GM06990 (cell line): Measurements from ENCODE around the gene HMGA1.

ENCODE experiments used
- DNase-seq: peaks from one replicate; pipeline ENCODE4 v3.0.0-alpha.2; 2011; ENCODE audit not compliant: insufficient read length; ENCODE audit errors: extremely low read depth
- H3K27me3 ChIP-seq: replicated peaks from 2 replicates; pipeline ENCODE4 v1.6.0; 2011; ENCODE audit warnings: low read length; ENCODE audit not compliant: control insufficient read depth, insufficient read depth
- H3K36me3 ChIP-seq: 2 replicates; pipeline ENCODE4 v1.5.1; 2011; ENCODE audit warnings: low read length; ENCODE audit not compliant: control insufficient read depth, insufficient read depth
- H3K4me3 ChIP-seq: replicated peaks from 2 replicates; pipeline ENCODE4 v1.5.1; 2011; ENCODE audit warnings: low read depth, mild to moderate bottlenecking, control low read depth, low read length
- TF ChIP-seq, protein P1 (sequence below): IDR thresholded peaks from 2 replicates; pipeline ENCODE4 v1.5.1; 2011; ENCODE audit warnings: low read length, control low read depth, mild to moderate bottlenecking, inconsistent platforms; ENCODE audit not compliant: insufficient read depth, poor library complexity, severe bottlenecking

The HMGA1 gene

DNA sequence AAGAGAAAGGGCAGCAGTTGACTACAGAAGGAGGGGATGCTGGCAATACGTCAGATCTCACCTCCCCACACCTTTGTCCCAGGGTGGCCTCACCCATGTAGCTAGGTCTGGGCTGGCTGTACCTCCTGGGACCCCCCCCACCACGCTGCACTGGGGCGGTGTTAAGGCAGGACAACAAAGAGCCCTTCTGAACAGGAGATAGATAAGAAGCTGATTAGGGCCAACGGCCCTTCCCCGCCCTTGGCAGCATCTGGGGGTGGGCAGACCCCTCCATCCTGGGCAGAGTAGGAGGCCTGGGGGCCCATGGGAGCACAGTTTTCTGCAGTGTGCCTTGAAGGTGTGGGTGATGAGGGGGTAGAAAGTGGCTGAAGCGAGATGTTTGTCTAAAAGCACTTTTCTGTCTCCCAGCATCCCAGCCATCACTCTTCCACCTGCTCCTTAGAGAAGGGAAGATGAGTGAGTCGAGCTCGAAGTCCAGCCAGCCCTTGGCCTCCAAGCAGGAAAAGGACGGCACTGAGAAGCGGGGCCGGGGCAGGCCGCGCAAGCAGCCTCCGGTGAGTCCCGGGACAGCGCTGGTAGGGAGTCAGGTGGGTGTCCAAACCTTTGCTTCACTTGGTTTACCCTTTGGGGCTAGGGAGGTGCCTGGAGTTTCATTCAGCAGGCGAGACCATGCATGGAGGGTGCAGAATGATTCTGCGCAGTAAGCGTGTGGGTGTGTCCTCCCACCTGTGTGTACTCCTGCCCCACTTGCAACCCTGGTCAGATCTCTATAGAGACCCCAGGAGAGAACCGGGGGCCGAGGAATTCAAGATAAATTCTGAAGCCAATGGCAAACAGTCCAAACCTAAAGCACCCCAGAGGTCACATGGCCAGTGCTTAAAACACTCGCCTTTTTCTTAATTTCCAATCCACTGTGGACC lies 3.9 kb downstream of the HMGA1 start:
- Histone ChIP-seq H3K36me3 (peaks cover 32% of the 10 kb centered on the region), H3K4me3 (no peak overlapping the region), H3K27me3 (no peaks in the 10 kb centered on the region)
- TF ChIP-seq, protein P1, sequence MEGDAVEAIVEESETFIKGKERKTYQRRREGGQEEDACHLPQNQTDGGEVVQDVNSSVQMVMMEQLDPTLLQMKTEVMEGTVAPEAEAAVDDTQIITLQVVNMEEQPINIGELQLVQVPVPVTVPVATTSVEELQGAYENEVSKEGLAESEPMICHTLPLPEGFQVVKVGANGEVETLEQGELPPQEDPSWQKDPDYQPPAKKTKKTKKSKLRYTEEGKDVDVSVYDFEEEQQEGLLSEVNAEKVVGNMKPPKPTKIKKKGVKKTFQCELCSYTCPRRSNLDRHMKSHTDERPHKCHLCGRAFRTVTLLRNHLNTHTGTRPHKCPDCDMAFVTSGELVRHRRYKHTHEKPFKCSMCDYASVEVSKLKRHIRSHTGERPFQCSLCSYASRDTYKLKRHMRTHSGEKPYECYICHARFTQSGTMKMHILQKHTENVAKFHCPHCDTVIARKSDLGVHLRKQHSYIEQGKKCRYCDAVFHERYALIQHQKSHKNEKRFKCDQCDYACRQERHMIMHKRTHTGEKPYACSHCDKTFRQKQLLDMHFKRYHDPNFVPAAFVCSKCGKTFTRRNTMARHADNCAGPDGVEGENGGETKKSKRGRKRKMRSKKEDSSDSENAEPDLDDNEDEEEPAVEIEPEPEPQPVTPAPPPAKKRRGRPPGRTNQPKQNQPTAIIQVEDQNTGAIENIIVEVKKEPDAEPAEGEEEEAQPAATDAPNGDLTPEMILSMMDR = no peak
- DNase-seq = no peak

DNA sequence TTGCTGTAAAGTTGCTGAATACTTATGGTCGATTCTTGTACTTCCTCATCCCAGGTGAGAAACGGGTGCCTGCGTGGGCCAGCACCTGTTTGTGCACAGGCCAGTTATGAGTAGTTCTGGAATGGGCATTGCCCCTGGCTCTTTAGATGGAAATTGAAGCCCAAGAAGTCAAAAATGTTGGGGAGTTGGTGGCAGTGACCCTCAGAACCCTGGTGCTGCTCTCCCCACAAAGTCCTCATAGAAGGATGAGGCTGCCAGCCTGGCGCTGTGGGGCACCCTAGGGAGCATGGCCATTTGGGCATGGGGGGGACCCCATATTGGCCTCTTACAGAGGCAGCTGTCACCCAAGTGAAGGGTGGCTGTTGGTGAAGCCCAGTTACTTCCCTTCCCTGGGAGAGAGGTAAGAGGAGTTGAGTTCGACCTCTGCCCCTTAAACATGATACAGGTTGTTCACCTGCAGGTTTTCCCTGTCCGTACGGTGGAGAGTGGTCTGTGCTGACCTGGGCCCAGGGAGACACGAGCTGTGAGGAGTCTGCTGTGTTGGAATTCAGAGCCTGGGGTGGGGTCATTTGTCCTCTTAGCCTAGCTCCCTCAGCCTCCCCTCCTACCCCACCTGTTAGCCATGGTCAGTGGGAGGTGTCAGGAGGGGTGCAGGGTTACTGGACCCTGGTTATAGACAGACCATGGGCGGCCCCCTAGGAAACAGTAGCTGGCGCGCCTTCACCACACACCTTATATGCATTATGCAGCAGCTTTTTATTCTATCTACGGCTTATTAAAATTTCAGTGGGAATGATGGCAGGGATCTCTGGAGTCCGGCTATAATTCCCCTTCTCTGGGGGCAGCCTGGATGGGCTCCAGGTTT lies 4.9 kb downstream of the HMGA1 start:
- Histone ChIP-seq H3K36me3 (peaks cover 32% of the 10 kb centered on the region), H3K27me3 (no peaks in the 10 kb centered on the region), H3K4me3 (no peak overlapping the region)
- DNase-seq = no peak
- TF ChIP-seq, protein P1 = no peak

DNA sequence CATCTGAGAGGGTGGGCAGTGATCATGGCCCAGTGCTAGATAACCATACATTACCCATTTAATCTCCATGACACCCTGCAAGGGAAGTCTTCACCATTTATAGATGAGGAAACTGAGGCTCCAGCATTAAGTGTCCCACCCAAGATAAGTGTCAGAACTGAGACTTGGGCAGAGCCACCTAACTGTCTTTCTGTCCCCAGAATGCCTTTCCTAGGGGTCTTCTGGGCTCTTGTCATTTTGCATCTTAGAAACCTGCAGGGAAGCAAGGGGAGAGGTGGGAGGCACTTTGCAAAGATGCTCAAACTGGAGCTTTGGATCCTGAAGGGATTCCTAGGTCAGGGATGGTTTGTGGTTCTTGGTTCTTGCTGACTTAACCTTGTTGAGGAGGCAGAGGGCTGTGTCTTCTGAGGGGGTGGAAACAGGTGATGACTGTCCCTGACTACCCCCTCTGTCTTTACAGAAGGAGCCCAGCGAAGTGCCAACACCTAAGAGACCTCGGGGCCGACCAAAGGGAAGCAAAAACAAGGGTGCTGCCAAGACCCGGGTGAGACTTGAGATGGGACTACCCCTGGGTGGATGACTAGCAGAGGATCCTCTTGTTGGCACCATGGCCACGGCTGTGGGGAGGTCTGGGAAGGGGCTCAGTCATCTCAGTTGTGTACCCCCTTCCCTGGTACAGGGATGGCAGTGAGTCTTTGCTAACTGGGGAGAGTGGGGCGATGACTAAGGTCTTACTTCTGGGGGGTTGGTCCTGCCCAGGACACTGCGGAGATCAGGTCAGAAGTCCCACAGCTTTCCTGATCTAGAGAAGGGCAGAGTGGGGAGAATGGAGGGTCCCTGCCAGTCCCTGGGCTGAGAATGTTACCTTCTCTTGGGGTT lies 5.8 kb downstream of the HMGA1 start:
- Histone ChIP-seq H3K4me3 (no peak overlapping the region), H3K36me3 (peaks cover 34% of the 10 kb centered on the region)
- TF ChIP-seq, protein P1 = no peak

DNA sequence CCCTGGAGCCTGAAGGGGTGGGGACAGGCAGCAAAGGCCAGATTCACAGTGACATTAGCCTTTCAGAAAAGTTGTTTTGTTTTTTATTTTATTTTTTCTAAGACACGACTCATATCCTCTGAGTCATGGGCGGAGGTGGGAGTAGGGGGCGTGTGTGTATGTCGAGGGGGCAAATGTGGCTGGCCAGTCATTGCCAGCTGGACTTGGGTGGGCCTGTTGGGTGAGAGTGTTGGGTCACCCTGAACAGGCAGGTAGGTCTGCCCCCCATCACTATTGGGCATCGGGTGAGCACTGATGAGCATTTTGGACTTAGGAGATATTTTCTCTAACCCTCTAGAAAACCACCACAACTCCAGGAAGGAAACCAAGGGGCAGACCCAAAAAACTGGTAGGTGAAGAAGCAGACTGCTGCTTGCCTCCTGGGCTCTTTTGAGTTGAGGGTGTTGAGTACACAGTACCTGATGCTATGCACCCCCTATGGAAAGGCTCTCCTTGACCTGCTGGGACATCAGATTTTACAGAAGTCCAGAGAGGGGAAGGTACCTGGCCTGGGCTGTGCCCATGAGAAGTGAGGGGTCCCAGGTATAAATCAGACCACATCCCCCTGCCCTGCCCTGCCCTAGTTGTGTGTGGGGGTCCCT lies 6.6 kb downstream of the HMGA1 start:
- TF ChIP-seq, protein P1 = no peak
- H3K36me3 ChIP-seq = peaks cover 34% of the 10 kb centered on the region
- no peak for DNase-seq
- no peaks in the 10 kb centered on the region for H3K27me3 ChIP-seq
- no peak overlapping the region for H3K4me3 ChIP-seq

More for the DNA sequence above, 5.8 kb downstream of the HMGA1 start:
- DNase-seq = no peak
- H3K27me3 ChIP-seq = no peaks in the 10 kb centered on the region
